Small intestine (tissue), 7 donors: ENCODE measurements around the gene CNOT6L. TPM values are rescaled to one million over a fixed set of nuclear protein-coding genes. Genes with fewer than 3 reads are reported as not detected.
A peak's percentile ranks its signal among the peaks of the same experiment; 100 is the strongest.

Source experiments
- DNase-seq, 2 donors: peaks; one replicate each; pipeline versions ENCODE4 v3.0.0 to v3.0.0-alpha.2; 2013
- FAIRE-seq: peaks from 2 replicates; lab custom pipeline; 2012; peaks lifted over from hg19 to GRCh38; lab: Jason Lieb, UNC
- H3K27ac ChIP-seq, 3 donors: one replicate each; pipeline ENCODE4 v1.5.1; 2013; ENCODE audit warnings: low read length in 2 of 3, mild to moderate bottlenecking in 2 of 3, control low read depth in 1 of 3, inconsistent platforms in 1 of 3, low read depth in 1 of 3, moderate library complexity in 1 of 3
- H3K27me3 ChIP-seq, 3 donors: one replicate each; pipeline ENCODE4 v1.6.1; 2013; ENCODE audit warnings: low read length in 3 of 3, inconsistent platforms in 1 of 3; ENCODE audit not compliant: control insufficient read depth in 3 of 3, insufficient read depth in 3 of 3
- H3K36me3 ChIP-seq, 3 donors: one replicate each; pipeline ENCODE4 v1.6.1; 2013; ENCODE audit warnings: low read length in 3 of 3, inconsistent platforms in 1 of 3, low read depth in 1 of 3, mild to moderate bottlenecking in 1 of 3, moderate library complexity in 1 of 3; ENCODE audit not compliant: control insufficient read depth in 3 of 3, insufficient read depth in 2 of 3
- H3K4me1 ChIP-seq, 3 donors: one replicate each; pipeline ENCODE4 v1.6.1; 2013; ENCODE audit warnings: low read length in 2 of 3, inconsistent platforms in 1 of 3, low read depth in 1 of 3, mild to moderate bottlenecking in 1 of 3, moderate library complexity in 1 of 3; ENCODE audit not compliant: control insufficient read depth in 3 of 3, insufficient read depth in 2 of 3
- H3K4me3 ChIP-seq, 3 donors: one replicate each; pipeline ENCODE4 v1.5.1; 2013; ENCODE audit warnings: low read length in 3 of 3, control low read depth in 1 of 3, inconsistent platforms in 1 of 3, low read depth in 1 of 3, mild to moderate bottlenecking in 1 of 3, moderate library complexity in 1 of 3
- H3K9me3 ChIP-seq, 2 donors: one replicate each; pipeline ENCODE4 v1.6.1; 2013; ENCODE audit warnings: low read depth in 1 of 2, low read length in 1 of 2; ENCODE audit not compliant: control insufficient read depth in 2 of 2, insufficient read depth in 1 of 2
- WGBS, 3 donors: extraction: QIAGEN DNeasy Blood & Tissue Kit; methylation state at CpG; one replicate each; pipeline ENCODE4 v1.1.7; 2013; 5-methylcytosine and 5-hydroxymethylcytosine counted together
- polyA plus RNA-seq, 4 donors: library from polyadenylated mRNA; stranded (reverse) in 3 of 4; unstranded in 1 of 4; fragments of 200-250 nt in 3 of 4; fragments of 120-200 nt in 1 of 4; gene quantifications; one replicate each; pipeline versions ENCODE4 v1.2.1 to v1.2.3, GENCODE V29; 2013
- donor health status: healthy with polysubstance abuse.
- donor health status: control.
- donor health status: control.
- donor health status: Bipolar disorder and iron deficiency.
- donor health status: healthy.

CNOT6L gene
- polyA plus RNA-seq, 4 donors: 5.9 to 31.0 (median 7.5) TPM

DNA sequence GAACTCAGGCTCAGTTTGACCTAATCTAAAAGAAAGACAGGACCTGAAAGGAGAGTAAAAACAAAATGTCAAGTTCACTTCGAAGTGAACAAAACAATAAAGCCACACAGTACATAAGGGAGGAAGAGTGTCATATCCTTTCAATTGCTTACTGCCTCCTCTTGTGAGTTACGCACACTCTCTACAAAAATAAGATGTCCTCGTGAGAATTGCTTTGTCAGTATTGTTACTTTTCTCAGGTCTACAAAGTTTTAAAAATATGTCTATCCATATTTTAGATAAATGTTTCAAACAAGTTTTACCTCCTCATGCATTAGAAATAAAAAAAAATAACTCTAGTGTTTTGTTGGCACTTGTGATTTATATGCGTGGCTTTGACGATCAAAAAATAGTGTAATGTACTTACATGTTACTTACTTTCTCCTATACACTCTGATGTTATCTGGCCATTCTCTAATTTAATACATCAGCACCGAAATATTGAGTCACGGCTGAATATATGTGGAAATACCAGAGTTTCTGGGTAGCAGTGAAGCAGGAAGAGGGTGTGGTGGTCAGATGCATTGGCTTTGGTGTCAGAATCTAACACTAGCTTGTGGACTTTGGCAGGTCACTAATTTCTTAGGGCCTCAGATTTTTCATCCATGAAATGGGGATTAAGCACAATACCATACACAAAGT is 35.4 kb upstream of the CNOT6L start:
- Histone ChIP-seq H3K36me3 (no peaks in the 10 kb centered on the region), H3K27ac (peak overlapping the region; percentile 14 to 94 (median 68)), H3K9me3 (no peaks in the 10 kb centered on the region), H3K4me3 (no peak overlapping the region), H3K27me3 (no peaks in the 10 kb centered on the region), H3K4me1 (peaks cover 0 to 3% (median 0%) of the 10 kb centered on the region in 3 donors)
- DNase-seq: peak in 1 of 2 donors; percentile 36
- 58 to 81% (median 64%) methylated on average over 7 of the region's 7 CpGs for whole genome bisulfite sequencing, 3 donors
- no peak for FAIRE-seq

DNA sequence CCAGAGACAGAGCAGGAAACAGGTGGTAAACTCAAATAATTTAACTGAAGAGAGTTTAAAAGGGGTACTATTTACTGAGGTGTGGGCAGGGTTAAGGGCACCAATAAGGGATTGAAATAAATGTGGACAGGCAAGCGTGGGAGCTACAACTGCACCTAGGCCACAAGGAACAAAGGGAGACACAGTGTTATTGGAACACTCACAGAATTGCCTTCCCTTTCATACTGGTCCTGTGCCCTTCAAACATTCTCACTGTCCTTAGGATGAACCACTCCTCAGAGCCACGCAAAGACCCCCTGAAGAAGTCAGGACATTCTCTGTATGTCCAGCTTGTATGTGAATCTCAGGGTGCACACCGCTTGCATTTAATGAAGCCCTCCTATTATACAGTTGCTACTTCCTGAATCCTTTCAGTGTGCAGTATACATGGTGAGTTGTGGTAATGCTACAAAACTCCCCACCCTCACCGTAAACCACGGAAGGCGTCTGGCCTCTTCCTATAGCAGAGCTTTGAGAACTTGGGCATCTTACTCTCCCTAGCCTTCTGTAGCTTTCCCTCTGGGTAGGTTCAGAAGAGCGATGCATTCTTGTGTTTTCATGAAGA is 33.8 kb upstream of the CNOT6L start:
- 55 to 66% (median 62%) methylated on average over 7 of the region's 7 CpGs for WGBS, 3 donors
- no peaks in the 10 kb centered on the region for H3K36me3 ChIP-seq
- H3K4me3 ChIP-seq: no peak overlapping the region
- FAIRE-seq (no peak), DNase-seq (peak in 1 of 2 donors; percentile 57)
- no peaks in the 10 kb centered on the region for H3K9me3 ChIP-seq
- H3K4me1 ChIP-seq: peaks cover 0 to 3% (median 0%) of the 10 kb centered on the region in 3 donors
- H3K27ac ChIP-seq: peak overlapping the region in 2 of 3 donors; percentile 24 to 80
- no peaks in the 10 kb centered on the region for H3K27me3 ChIP-seq

DNA sequence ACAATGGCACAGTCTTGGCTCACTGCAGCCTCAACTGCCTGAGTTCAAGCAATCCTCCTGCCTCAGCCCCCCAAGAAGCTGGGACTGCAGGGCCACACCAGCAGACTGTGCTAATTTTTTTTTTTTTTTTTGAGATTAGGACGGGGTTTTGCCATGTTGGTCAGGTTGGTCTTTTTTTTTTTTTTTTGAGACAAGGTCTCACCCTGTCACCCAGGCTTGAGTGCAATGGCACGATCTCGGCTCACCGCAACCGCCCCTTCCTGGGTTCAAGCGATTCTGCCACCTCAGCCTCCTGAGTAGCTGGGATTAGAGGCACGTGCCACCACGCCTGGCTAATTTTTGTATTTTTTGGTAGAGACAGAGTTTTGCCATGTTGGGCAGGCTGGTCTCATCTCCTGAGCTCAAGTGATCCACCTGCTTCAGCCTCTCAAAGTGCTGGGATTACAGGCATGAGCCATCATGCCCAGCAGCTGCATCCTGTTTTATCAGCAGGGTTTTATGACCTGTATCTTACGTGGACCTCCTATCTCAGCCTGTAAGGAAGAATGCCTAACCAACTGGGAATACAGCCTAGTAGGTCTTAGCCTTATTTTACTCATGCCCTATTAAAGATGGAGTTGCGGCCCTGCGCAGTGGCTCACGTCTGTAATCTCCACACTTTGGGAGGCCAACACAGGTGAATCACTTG is 30.3 kb upstream of the CNOT6L start:
- H3K27me3 ChIP-seq: no peaks in the 10 kb centered on the region
- no peak overlapping the region for H3K27ac ChIP-seq
- 84 to 91% (median 88%) methylated on average over 12 of the region's 12 CpGs for WGBS, 3 donors
- no peaks in the 10 kb centered on the region for H3K36me3 ChIP-seq
- H3K9me3 ChIP-seq: no peaks in the 10 kb centered on the region
- H3K4me1 ChIP-seq: peaks cover 0 to 3% (median 0%) of the 10 kb centered on the region in 3 donors
- FAIRE-seq (no peak), DNase-seq (no peak)
- H3K4me3 ChIP-seq: no peak overlapping the region

DNA sequence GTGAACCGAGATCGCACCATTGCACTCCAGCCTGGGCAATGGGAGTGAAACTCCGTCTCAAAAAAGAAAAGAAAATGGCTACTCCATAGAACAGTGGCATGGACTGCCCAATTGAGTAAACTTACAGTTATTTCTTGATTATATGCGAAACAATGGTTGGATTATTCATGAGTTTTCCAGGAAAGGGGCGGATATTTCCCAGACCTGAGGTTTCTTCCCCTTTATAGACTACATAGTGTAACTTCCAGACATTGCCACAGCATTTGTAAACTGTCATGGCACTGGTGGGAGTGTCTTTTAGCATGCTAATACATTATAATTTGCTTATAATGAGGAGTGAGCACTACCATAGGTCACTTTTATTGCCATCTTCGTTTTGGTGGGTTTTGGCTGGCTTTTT is 29.3 kb upstream of the CNOT6L start:
- FAIRE-seq (no peak), DNase-seq (no peak)
- H3K4me3 ChIP-seq: no peak overlapping the region
- no peak overlapping the region for H3K27ac ChIP-seq
- no peaks in the 10 kb centered on the region for H3K9me3 ChIP-seq
- H3K4me1 ChIP-seq: no peaks in the 10 kb centered on the region
- H3K27me3 ChIP-seq: no peaks in the 10 kb centered on the region
- no peaks in the 10 kb centered on the region for H3K36me3 ChIP-seq
- WGBS, 3 donors: 91 to 95% (median 93%) methylated on average over 6 of the region's 6 CpGs

DNA sequence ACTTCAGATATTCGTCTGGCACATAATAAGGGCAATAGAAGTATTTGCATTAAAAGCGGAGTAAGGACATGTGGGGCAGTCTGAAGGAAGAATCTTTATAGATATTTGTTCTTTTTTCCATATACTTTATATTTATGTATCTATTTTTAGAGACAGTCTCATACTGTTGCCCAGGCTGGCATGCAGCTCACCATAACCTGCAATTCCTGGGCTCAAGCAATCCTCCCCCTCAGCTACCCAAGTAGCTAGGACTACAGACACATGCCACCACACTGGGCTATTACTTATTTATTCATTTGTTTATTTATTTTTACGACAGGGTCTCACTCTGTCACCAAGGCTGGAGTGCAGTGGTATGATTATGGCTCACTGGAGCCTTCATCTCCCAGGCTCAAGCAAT is 26.8 kb upstream of the CNOT6L start:
- H3K4me1 ChIP-seq: no peaks in the 10 kb centered on the region
- H3K4me3 ChIP-seq: no peak overlapping the region
- H3K9me3 ChIP-seq: no peaks in the 10 kb centered on the region
- H3K27me3 ChIP-seq: no peaks in the 10 kb centered on the region
- DNase-seq (no peak), FAIRE-seq (no peak)
- no peak overlapping the region for H3K27ac ChIP-seq
- no peaks in the 10 kb centered on the region for H3K36me3 ChIP-seq
- 80 to 84% (median 81%) methylated on average over 3 of the region's 3 CpGs for WGBS, 3 donors

DNA sequence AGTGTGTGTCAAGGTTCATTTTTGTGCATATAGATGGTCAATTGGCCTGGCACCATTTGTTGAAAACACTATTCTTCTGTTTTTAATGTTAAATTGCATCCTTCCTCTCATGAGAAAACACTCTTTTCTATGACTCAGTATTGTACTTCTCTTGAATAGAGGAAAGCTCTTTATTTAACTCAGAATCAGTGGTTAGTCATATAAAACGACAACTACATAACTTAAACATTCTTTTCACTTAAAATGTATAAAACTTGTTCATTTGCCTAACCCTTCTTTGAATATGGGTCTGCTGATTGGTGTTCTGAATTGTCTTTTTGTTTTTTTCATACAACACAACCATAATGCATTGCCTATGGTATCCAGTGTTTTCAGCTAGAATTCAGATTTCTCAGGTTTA is 26.2 kb upstream of the CNOT6L start:
- H3K27ac ChIP-seq: no peak overlapping the region
- no peaks in the 10 kb centered on the region for H3K36me3 ChIP-seq
- peak; percentile 19 for FAIRE-seq
- 62 to 97% (median 74%) methylated on average over 1 of the region's 1 CpG for whole genome bisulfite sequencing, 3 donors
- H3K9me3 ChIP-seq: no peaks in the 10 kb centered on the region
- no peak for DNase-seq
- no peaks in the 10 kb centered on the region for H3K27me3 ChIP-seq
- H3K4me3 ChIP-seq: no peak overlapping the region
- no peaks in the 10 kb centered on the region for H3K4me1 ChIP-seq

DNA sequence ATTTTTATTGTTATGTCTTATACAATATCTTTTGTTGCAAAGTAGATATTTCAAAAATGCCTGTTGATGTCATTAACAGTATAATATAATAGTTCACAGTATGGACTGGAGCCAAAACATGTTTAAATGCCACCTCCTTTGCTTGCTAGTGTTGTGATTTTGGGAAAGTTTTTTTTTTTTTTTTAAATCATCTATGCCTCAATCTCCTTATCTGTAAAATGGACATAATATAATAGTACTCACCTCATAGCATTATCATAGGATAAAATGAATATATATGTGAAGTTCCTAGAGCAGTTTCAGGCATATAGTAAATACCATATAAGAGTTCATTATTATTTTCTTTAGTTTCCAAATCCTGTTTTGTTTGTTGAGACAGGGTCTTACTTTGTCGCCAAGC is 25.2 kb upstream of the CNOT6L start:
- Histone ChIP-seq H3K4me3 (no peak overlapping the region), H3K27ac (no peak overlapping the region), H3K4me1 (no peaks in the 10 kb centered on the region), H3K27me3 (no peaks in the 10 kb centered on the region), H3K36me3 (no peaks in the 10 kb centered on the region), H3K9me3 (no peaks in the 10 kb centered on the region)
- no peak for FAIRE-seq
- DNase-seq: no peak
- WGBS, 3 donors: 93 to 100% (median 95%) methylated on average over 1 of the region's 1 CpG

DNA sequence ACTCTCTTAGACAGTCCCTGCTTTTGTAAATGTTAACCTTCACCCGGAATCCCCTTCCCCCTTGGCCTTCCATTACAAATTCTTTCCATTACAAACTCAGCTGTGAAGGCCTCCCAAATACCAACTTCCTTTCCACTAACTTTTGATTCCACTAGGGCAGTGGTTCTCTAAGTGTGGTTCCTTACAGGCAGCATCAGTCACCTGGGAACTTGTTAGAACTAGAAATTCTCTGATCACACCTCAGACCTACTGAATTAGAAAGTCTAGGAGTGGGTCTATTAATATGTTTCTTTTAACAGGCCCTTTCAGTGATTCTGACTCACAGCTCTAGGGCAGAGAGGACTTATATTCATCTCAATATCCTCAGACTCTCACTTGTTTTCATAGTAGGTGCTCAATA is 24.5 kb upstream of the CNOT6L start:
- DNase-seq (no peak), FAIRE-seq (no peak)
- H3K4me3 ChIP-seq: no peak overlapping the region
- H3K27ac ChIP-seq: no peak overlapping the region
- no peaks in the 10 kb centered on the region for H3K9me3 ChIP-seq
- WGBS, 3 donors: 52 to 79% (median 69%) methylated on average over 1 of the region's 1 CpG
- H3K27me3 ChIP-seq: no peaks in the 10 kb centered on the region
- no peaks in the 10 kb centered on the region for H3K4me1 ChIP-seq
- no peaks in the 10 kb centered on the region for H3K36me3 ChIP-seq
